PC-9 (cell line): Measurements from ENCODE around the gene ZNF492. TPM values are rescaled to one million over a fixed set of nuclear protein-coding genes. Genes with fewer than 3 reads are reported as not detected.
"Not testable (repeated sequence)": the region's sequence is repeated elsewhere in the genome, so short reads cannot be mapped to it uniquely, and the experiment has no call there.

ENCODE experiments used
- Bru-seq: library from RNA; stranded (reverse); fragments of 400-500 nt; gene quantifications from one replicate; lab custom pipeline; 2021; lab: Mats Ljungman, UMichigan
- BruChase-seq, 2 experiments: library from RNA; stranded (reverse); fragments of 400-500 nt; gene quantifications; one replicate each; lab custom pipeline; 2021; lab: Mats Ljungman, UMichigan
- BruUV-seq: library from RNA; stranded (reverse); fragments of 400-500 nt; replicated peaks from 2 replicates; lab custom pipeline; 2021; lab: Mats Ljungman, UMichigan
- CTCF ChIA-PET: fragments of 300-600 bp; sonication (Branson Sonifier 250); formaldehyde crosslinking; loops from one replicate; lab custom pipeline; 2022; ENCODE audit warnings: antibody characterized with exemption; lab: Charles Lee
- POLR2A ChIA-PET: fragments of 300-600 bp; sonication (Branson Sonifier 250); formaldehyde crosslinking; loops from one replicate; lab custom pipeline; 2022; ENCODE audit warnings: antibody characterized with exemption; ENCODE audit not compliant: unreplicated experiment; lab: Charles Lee
- DNase-seq, 2 experiments: peaks; one replicate each; pipeline versions ENCODE4 v3.0.0 to v3.0.0-alpha.2; 2015 to 2022; ENCODE audit warnings: mixed read lengths in 1 of 2
- H2AFZ ChIP-seq: fragments of 200-600 bp; sonication (generic); 2 replicates; pipeline ENCODE4 v1.8.1; 2017; ENCODE audit warnings: antibody characterized with exemption
- H3F3A ChIP-seq: fragments of 200-600 bp; sonication (generic); 2 replicates; pipeline ENCODE4 v1.8.1; 2017; ENCODE audit warnings: antibody characterized with exemption, mild to moderate bottlenecking, low read depth; ENCODE audit not compliant: insufficient read depth
- H3K27ac ChIP-seq: fragments of 200-600 bp; sonication (generic); 2 replicates; pipeline ENCODE4 v1.6.1; 2016; ENCODE audit warnings: mixed run types
- H3K27me3 ChIP-seq: fragments of 200-600 bp; sonication (generic); 2 replicates; pipeline ENCODE4 v1.6.1; 2016; ENCODE audit warnings: low read depth, mixed run types; ENCODE audit not compliant: insufficient read depth
- H3K36me3 ChIP-seq: fragments of 200-600 bp; sonication (generic); 2 replicates; pipeline ENCODE4 v1.6.1; 2016; ENCODE audit warnings: low read depth, mixed run types
- H3K4me1 ChIP-seq: fragments of 200-600 bp; sonication (generic); replicated peaks from 2 replicates; pipeline ENCODE4 v1.6.1; 2016; ENCODE audit warnings: mixed run types; ENCODE audit not compliant: insufficient read depth
- H3K4me2 ChIP-seq: fragments of 200-600 bp; sonication (generic); 2 replicates; pipeline ENCODE4 v1.6.1; 2017; ENCODE audit warnings: mixed run types
- H3K4me3 ChIP-seq: fragments of 200-600 bp; sonication (generic); 2 replicates; pipeline ENCODE4 v1.6.1; 2016; ENCODE audit warnings: mixed run types
- H3K79me2 ChIP-seq: fragments of 200-600 bp; sonication (generic); 2 replicates; pipeline ENCODE4 v1.6.1; 2017; ENCODE audit warnings: low read depth, mixed run types
- H3K9me2 ChIP-seq: fragments of 200-600 bp; sonication (generic); 2 replicates; pipeline ENCODE4 v1.8.1; 2017; ENCODE audit warnings: mild to moderate bottlenecking; ENCODE audit not compliant: insufficient read depth
- H3K9me3 ChIP-seq: fragments of 200-600 bp; sonication (generic); 2 replicates; pipeline ENCODE4 v1.8.1; 2016; ENCODE audit warnings: low read depth; ENCODE audit not compliant: insufficient read depth
- H4K20me1 ChIP-seq: fragments of 200-600 bp; sonication (generic); 2 replicates; pipeline ENCODE4 v1.8.1; 2017; ENCODE audit not compliant: insufficient read depth
- EZH2 ChIP-seq: fragments of 200-600 bp; sonication (generic); IDR thresholded peaks from 2 replicates; pipeline ENCODE4 v1.8.0; 2017; ENCODE audit warnings: antibody characterized with exemption, low read depth
- intact Hi-C: fragments of 100-400 bp; cut with micrococcal nuclease; formaldehyde crosslinking; loops from one replicate; pipeline ENCODE4 v1.10.0; 2022; ENCODE audit not compliant: unreplicated experiment
- long read RNA-seq: library from polyadenylated mRNA; stranded (forward); transcript quantifications from one replicate; pipeline ENCODE4 v2.0.0, GENCODE V29; 2022
- total RNA-seq: library from RNA; stranded (reverse); gene quantifications from 2 replicates; pipeline ENCODE4 v1.2.3, GENCODE V29; 2021
- TF ChIP-seq, protein P1 (sequence below): fragments of 200-600 bp; sonication (generic); conservative IDR thresholded peaks from 2 replicates; pipeline ENCODE4 v1.6.1; 2017; ENCODE audit warnings: mixed run types, antibody characterized with exemption, mild to moderate bottlenecking, moderate library complexity

Gene ZNF492
- not detected in 2 replicates for total RNA-seq
- Bru-seq, nascent RNA, result percentile 23 among the genes with signal in this experiment
- BruChase-seq, experiment 1, labeled RNA remaining after a 2-hour chase, result percentile 20 among the genes with signal in this experiment
- BruChase-seq, experiment 2, labeled RNA remaining after a 6-hour chase, result percentile 8 among the genes with signal in this experiment
- long read RNA-seq, result 0 reads

DNA sequence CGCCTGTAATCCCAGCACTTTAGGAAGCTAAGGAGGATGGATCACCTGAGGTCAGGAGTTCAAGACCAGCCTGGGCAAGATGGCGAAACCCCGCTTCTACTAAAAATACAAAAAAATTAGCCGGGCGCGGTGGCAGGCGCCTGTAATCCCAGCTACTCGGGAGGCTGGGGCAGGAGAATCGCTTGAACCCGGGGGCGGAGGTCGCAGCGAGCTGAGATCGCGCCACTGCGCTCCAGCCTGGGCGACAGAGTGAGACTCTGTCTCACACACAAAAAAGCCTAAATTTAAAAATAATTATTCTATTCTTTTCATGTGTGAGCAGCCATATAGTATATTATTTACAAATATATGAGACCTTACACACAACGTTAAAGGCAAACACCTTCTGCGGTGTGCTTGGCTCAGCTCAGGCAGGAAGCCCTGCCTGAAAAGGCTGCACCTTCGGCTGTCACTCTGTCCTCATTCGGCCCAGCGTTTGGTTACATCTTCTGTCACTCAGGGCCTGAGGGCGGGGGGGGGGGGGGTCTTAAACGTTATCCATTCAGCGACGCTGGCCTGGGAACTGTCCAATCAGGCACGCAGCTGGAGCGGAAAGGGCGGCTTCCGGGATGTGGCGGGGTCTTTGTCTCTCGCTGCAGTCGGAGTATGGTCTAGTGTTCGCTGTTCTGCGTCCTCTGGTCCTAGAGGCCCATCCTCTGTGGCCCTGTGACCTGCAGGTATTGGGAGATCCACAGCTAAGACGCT lies at the start of gene ZNF492:
Gene ZNF492 (plus strand): TSS at position 619 of the 744 bp plus-strand sequence. CDS start 19,076 bp downstream, outside the sequence.
- H3K36me3 ChIP-seq, H3K4me2 ChIP-seq, H2AFZ ChIP-seq, H3F3A ChIP-seq, H3K4me3 ChIP-seq, BruUV-seq, H4K20me1 ChIP-seq, intact Hi-C loops, H3K27me3 ChIP-seq, H3K9me3 ChIP-seq, H3K79me2 ChIP-seq, H3K4me1 ChIP-seq, DNase-seq, POLR2A ChIA-PET, CTCF ChIA-PET, H3K27ac ChIP-seq, H3K9me2 ChIP-seq: not testable (repeated sequence)

DNA sequence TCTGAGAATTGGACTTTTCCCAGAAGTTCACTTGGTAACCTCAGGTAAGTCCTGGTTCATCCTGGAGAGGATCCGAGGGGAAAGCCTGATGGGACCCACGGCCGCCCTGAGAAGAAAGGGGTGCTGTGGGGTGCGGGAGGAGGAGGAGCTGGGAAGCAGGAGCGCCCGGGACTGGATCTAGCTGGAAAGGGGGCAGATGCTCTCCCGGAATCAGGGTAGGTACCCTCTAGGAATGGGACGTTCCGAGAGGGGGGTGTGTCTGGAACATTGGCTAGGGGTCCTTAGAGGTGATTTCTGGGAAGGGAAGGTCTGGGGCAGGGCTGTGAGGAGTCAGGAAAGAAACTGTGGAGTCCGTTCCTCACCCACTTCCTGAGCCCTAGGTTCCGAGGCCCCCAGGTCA lies 38.7 kb upstream of the ZNF492 start:
- Histone ChIP-seq H3F3A (no peaks in the 10 kb centered on the region), H3K27ac (no peak overlapping the region), H3K9me3 (no peaks in the 10 kb centered on the region; the same call in 1 of the 2 replicates), H3K4me3 (no peak overlapping the region), H3K36me3 (no peaks in the 10 kb centered on the region), H3K27me3 (no peaks in the 10 kb centered on the region), H3K4me1 (no peaks in the 10 kb centered on the region), H3K9me2 (no peaks in the 10 kb centered on the region), H2AFZ (no peak overlapping the region), H3K79me2 (no peaks in the 10 kb centered on the region), H3K4me2 (no peak overlapping the region), H4K20me1 (no peaks in the 10 kb centered on the region)
- intact Hi-C loops, result no loop called here
- ChIA-PET CTCF (interaction anchor here (0.6 kb wide), 1 partner anchor 857 kb away, joined by 17 read pairs; no protein-coding TSS in a partner anchor), POLR2A (no interaction called here)
- no peak for DNase-seq
- BruUV-seq, result no TSS peak
- TF ChIP-seq, protein P1, sequence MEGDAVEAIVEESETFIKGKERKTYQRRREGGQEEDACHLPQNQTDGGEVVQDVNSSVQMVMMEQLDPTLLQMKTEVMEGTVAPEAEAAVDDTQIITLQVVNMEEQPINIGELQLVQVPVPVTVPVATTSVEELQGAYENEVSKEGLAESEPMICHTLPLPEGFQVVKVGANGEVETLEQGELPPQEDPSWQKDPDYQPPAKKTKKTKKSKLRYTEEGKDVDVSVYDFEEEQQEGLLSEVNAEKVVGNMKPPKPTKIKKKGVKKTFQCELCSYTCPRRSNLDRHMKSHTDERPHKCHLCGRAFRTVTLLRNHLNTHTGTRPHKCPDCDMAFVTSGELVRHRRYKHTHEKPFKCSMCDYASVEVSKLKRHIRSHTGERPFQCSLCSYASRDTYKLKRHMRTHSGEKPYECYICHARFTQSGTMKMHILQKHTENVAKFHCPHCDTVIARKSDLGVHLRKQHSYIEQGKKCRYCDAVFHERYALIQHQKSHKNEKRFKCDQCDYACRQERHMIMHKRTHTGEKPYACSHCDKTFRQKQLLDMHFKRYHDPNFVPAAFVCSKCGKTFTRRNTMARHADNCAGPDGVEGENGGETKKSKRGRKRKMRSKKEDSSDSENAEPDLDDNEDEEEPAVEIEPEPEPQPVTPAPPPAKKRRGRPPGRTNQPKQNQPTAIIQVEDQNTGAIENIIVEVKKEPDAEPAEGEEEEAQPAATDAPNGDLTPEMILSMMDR, result no peak
- TF ChIP-seq EZH2, result no peak

DNA sequence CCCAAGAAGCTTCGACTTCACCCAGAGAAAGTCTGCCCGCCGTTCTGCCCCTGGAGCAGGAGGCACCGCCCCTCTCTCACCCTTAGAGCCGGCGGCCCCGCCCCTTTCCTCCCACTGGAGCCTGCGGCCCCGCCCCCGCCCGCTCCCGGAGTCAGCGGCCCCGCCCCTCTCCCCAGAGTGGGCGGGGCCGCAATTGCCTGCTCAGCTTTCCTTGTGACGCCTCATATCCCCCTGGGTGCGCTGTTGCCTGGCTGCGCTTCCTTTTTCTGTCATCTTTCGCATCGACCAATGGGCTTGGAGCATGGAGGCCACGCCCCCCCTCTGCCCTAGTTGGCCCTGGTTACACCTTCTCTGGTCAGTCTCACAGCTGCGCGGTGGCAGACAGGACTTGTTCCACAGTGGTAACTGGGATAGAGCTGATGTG lies 38.2 kb upstream of the ZNF492 start:
- no peaks in the 10 kb centered on the region for H3K4me1 ChIP-seq
- no TSS peak for BruUV-seq
- no peaks in the 10 kb centered on the region for H3K79me2 ChIP-seq
- CTCF ChIA-PET, result no interaction called here
- TF ChIP-seq, protein P1, result no peak
- TF ChIP-seq EZH2, result no peak
- DNase-seq, result no peak
- no peak overlapping the region for H3K4me2 ChIP-seq
- H2AFZ ChIP-seq, result no peak overlapping the region
- no peaks in the 10 kb centered on the region for H3F3A ChIP-seq
- H3K9me3 ChIP-seq, result no peaks in the 10 kb centered on the region; the same call in 1 of the 2 replicates
- H3K4me3 ChIP-seq, result no peak overlapping the region
- intact Hi-C loops, result no loop called here
- no peaks in the 10 kb centered on the region for H3K9me2 ChIP-seq
- POLR2A ChIA-PET, result no interaction called here
- H3K27ac ChIP-seq, result no peak overlapping the region
- H3K27me3 ChIP-seq, result no peaks in the 10 kb centered on the region; the same call in 1 of the 2 replicates
- H4K20me1 ChIP-seq, result no peaks in the 10 kb centered on the region
- no peaks in the 10 kb centered on the region for H3K36me3 ChIP-seq
